IPS-11a (cell line): ENCODE measurements around the gene KBTBD4.

Experiments used
- H3K4me3 ChIP-seq: one replicate; pipeline ENCODE4 v1.5.1; 2013; ENCODE audit warnings: low read depth, low read length, control low read depth

KBTBD4 gene

GRCh38 chr11:47591764-47592163 is 13.0 kb upstream of the KBTBD4 start:
- H3K4me3 ChIP-seq, result no peak overlapping the region

GRCh38 chr11:47589977-47590861 is 11.4 kb upstream of the KBTBD4 start:
- no peak overlapping the region for H3K4me3 ChIP-seq

GRCh38 chr11:47589584-47589976 is 10.8 kb upstream of the KBTBD4 start:
- no peak overlapping the region for H3K4me3 ChIP-seq

- H3K4me3 ChIP-seq, result no peak overlapping the region
These were observed 10.3 kb upstream of the KBTBD4 start for GRCh38 chr11:47589118-47589517.

GRCh38 chr11:47587723-47588326 is 9.1 kb upstream of the KBTBD4 start:
- no peak overlapping the region for H3K4me3 ChIP-seq

- H3K4me3 ChIP-seq, result no peak overlapping the region
These were observed 8.4 kb upstream of the KBTBD4 start for GRCh38 chr11:47587039-47587716.

GRCh38 chr11:47586098-47586855 is 7.5 kb upstream of the KBTBD4 start, which contains the start of gene FAM180B:
FAM180B (plus strand) TSS chr11:47586678; CDS start chr11:47586769, 91 bp downstream.
- H3K4me3 ChIP-seq, result no peak within 1 kb of the TSS

GRCh38 chr11:47583844-47584243 is 5.1 kb upstream of the KBTBD4 start:
- no peak overlapping the region for H3K4me3 ChIP-seq

- H3K4me3 ChIP-seq, result peak overlapping the region; percentile 98
These were observed 1.2 kb downstream of the KBTBD4 start for GRCh38 chr11:47577460-47578041.

- no peak overlapping the region for H3K4me3 ChIP-seq
These were observed 5.4 kb downstream of the KBTBD4 start for GRCh38 chr11:47573321-47573720.

- H3K4me3 ChIP-seq, result no peak overlapping the region
These were observed 6.0 kb downstream of the KBTBD4 start for GRCh38 chr11:47572715-47573255.

GRCh38 chr11:47571895-47572294 is 6.9 kb downstream of the KBTBD4 start:
- H3K4me3 ChIP-seq, result no peak overlapping the region

GRCh38 chr11:47571357-47571729 is 7.4 kb downstream of the KBTBD4 start:
- H3K4me3 ChIP-seq, result no peak overlapping the region

- H3K4me3 ChIP-seq, result no peak overlapping the region
These were observed 8.0 kb downstream of the KBTBD4 start for GRCh38 chr11:47570651-47571356.

- H3K4me3 ChIP-seq, result no peak overlapping the region
These were observed 9.1 kb downstream of the KBTBD4 start for GRCh38 chr11:47569646-47570045.

- H3K4me3 ChIP-seq, result peak overlapping the region; percentile 87
These were observed 12.5 kb downstream of the KBTBD4 start for GRCh38 chr11:47566149-47566698.

GRCh38 chr11:47565340-47566148 is 13.2 kb downstream of the KBTBD4 start, which contains the start of gene PTPMT1:
PTPMT1 (plus strand) TSS chr11:47565599; CDS start chr11:47565623, 24 bp downstream.
- H3K4me3 ChIP-seq, result peak within 1 kb of the TSS; percentile 87

GRCh38 chr11:47564933-47565339 is 13.8 kb downstream of the KBTBD4 start:
- peak overlapping the region; percentile 87 for H3K4me3 ChIP-seq
